ENCODE measurements around the gene LPCAT3. TPM values are rescaled to one million over a fixed set of nuclear protein-coding genes. Genes with fewer than 3 reads are reported as not detected.

The LPCAT3 gene
- total RNA-seq, 1 experiment from 2014 or later = 56.6 TPM

DNA sequence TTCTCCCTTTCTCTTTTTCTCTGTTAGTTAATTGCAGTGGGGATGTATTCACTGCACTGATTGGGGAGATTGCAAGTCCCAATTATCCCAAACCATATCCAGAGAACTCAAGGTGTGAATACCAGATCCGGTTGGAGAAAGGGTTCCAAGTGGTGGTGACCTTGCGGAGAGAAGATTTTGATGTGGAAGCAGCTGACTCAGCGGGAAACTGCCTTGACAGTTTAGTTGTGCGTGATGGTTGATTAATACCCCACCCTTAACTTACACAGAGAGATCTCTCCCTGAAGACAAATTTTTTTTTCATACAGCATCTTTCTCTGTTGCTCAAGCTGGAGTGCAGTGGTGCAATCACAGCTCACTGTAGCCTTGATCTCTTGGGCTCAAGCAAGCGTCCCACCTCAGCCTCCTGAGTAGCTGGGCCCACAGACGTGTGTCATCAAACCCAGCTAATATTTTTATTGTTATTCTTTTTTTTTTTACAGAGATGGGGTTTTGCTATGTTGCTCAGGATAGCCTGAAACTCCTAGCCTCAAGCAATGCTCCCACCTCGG, 46.9 kb upstream of the LPCAT3 start:
- POLR2A ChIA-PET (ENCODE audit: low non-redundant PET) = no interaction called here
- Histone ChIP-seq H3K36me3 (ENCODE audit: insufficient read depth, low read length, poor library complexity, severe bottlenecking) (no peaks in the 10 kb centered on the region), H3K4me3 (ENCODE audit: low read depth, low read length, poor library complexity, severe bottlenecking) (no peak overlapping the region), H3K9me3 (ENCODE audit: low read depth, low read length, poor library complexity, severe bottlenecking) (no peaks in the 10 kb centered on the region), H3K27me3 (replicated peaks; ENCODE audit: insufficient read depth, low read depth, low read length, poor library complexity) (no peaks in the 10 kb centered on the region), H3K27ac (ENCODE audit: low read depth, low read length, poor library complexity, severe bottlenecking) (no peak overlapping the region), H3K4me1 (ENCODE audit: insufficient read depth, low read length, poor library complexity, severe bottlenecking) (no peaks in the 10 kb centered on the region)
- CTCF ChIA-PET = no interaction called here
- intact Hi-C loops (cut with micrococcal nuclease; ENCODE audit: unreplicated experiment) = no loop called here
- TF ChIP-seq EZH2 (IDR thresholded peaks at IDR 0.05; ENCODE audit: borderline replicate concordance, low read depth, low read length, poor library complexity, severe bottlenecking) = no peak
- no peak for TF ChIP-seq CTCF (conservative IDR thresholded peaks at IDR 0.05; ENCODE audit: low read depth, low read length)
- DNase-seq (ENCODE audit: low spot score) = no peak
- no TSS peak for BruUV-seq (replicated peaks)

DNA sequence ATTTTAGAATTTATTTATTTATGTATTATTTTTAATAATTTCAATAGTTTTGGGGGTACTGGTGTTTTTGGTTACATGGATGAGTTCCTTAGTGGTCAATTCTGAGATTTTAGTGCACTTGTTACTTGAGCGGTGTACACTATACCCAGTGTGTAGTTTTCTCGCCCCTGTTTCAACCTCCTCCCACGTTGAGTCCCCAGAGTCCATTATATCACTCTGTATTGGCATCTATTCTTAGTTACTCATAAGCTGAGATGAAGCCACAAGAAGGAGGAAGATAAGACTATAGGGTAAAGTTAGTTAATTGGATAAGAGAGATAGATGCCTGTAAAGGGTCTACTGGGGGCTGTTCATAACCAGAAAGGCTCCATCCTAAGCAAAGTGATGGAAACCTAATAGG, 46.2 kb upstream of the LPCAT3 start:
- H3K4me1 ChIP-seq (ENCODE audit: insufficient read depth, low read length, poor library complexity, severe bottlenecking) = no peaks in the 10 kb centered on the region
- CTCF ChIA-PET = no interaction called here
- BruUV-seq (replicated peaks) = no TSS peak
- no peak overlapping the region for H3K27ac ChIP-seq (ENCODE audit: low read depth, low read length, poor library complexity, severe bottlenecking)
- intact Hi-C loops (cut with micrococcal nuclease; ENCODE audit: unreplicated experiment) = no loop called here
- H3K36me3 ChIP-seq (ENCODE audit: insufficient read depth, low read length, poor library complexity, severe bottlenecking) = no peaks in the 10 kb centered on the region
- TF ChIP-seq CTCF (conservative IDR thresholded peaks at IDR 0.05; ENCODE audit: low read depth, low read length) (no peak), EZH2 (IDR thresholded peaks at IDR 0.05; ENCODE audit: borderline replicate concordance, low read depth, low read length, poor library complexity, severe bottlenecking) (no peak)
- DNase-seq (ENCODE audit: low spot score) = no peak
- H3K4me3 ChIP-seq (ENCODE audit: low read depth, low read length, poor library complexity, severe bottlenecking) = no peak overlapping the region
- POLR2A ChIA-PET (ENCODE audit: low non-redundant PET) = no interaction called here
- no peaks in the 10 kb centered on the region for H3K9me3 ChIP-seq (ENCODE audit: low read depth, low read length, poor library complexity, severe bottlenecking)
- no peaks in the 10 kb centered on the region for H3K27me3 ChIP-seq (replicated peaks; ENCODE audit: insufficient read depth, low read depth, low read length, poor library complexity)

DNA sequence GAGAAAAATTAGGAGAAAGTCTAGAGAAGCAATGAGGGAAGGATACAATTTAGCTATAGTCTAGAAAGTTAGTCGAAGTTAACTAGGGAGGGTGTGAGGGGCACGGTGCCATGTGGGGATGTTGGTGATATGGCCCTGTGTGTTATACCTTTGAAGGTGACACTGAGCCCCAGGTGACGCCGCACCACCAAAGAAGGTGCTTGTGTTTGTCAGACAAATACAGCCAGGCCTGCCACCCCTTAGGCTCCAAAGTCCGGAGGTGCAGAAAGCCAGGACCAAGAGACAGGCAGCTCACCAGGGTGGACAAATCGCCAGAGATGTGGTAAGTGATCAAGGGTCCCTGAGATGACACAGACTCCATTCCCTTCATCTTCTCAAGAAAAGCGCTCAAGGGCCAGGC, 43.3 kb upstream of the LPCAT3 start:
- H3K4me1 ChIP-seq (ENCODE audit: insufficient read depth, low read length, poor library complexity, severe bottlenecking) = no peaks in the 10 kb centered on the region
- BruUV-seq (replicated peaks) = no TSS peak
- no peak for TF ChIP-seq EZH2 (IDR thresholded peaks at IDR 0.05; ENCODE audit: borderline replicate concordance, low read depth, low read length, poor library complexity, severe bottlenecking)
- TF ChIP-seq CTCF (conservative IDR thresholded peaks at IDR 0.05; ENCODE audit: low read depth, low read length) = no peak
- no peaks in the 10 kb centered on the region for H3K36me3 ChIP-seq (ENCODE audit: insufficient read depth, low read length, poor library complexity, severe bottlenecking)
- H3K4me3 ChIP-seq (ENCODE audit: low read depth, low read length, poor library complexity, severe bottlenecking) = no peak overlapping the region
- no peaks in the 10 kb centered on the region for H3K9me3 ChIP-seq (ENCODE audit: low read depth, low read length, poor library complexity, severe bottlenecking)
- no peaks in the 10 kb centered on the region for H3K27me3 ChIP-seq (replicated peaks; ENCODE audit: insufficient read depth, low read depth, low read length, poor library complexity)
- intact Hi-C loops (cut with micrococcal nuclease; ENCODE audit: unreplicated experiment) = no loop called here
- ChIA-PET CTCF (no interaction called here), POLR2A (ENCODE audit: low non-redundant PET) (no interaction called here)
- no peak for DNase-seq (ENCODE audit: low spot score)
- no peak overlapping the region for H3K27ac ChIP-seq (ENCODE audit: low read depth, low read length, poor library complexity, severe bottlenecking)
